ENCODE results near the gene PLEKHN1.

- TF ChIP-seq CTCF (IDR thresholded peaks at IDR 0.05; ENCODE audit: low read length) (no peak), EZH2phosphoT487 (IDR thresholded peaks at IDR 0.05; ENCODE audit: low read length) (no peak), EZH2 (optimal IDR thresholded peaks at IDR 0.05; ENCODE audit: low read depth, low read length) (no peak)
These were observed 13.7 kb upstream of the PLEKHN1 start for GRCh38 chr1:952603-953002.
